ENCODE measurements around the gene EXOC6.

Gene EXOC6

GRCh38 chr10:92826504-92826903, 21.8 kb upstream of the EXOC6 start:
- Histone ChIP-seq H3K36me3 (ENCODE audit: insufficient read depth, low read length) (no peaks in the 10 kb centered on the region), H3K9ac (ENCODE audit: low read depth, low read length) (no peak overlapping the region), H3K4me1 (ENCODE audit: insufficient read depth, low read length) (no peaks in the 10 kb centered on the region), H3K9me3 (ENCODE audit: control insufficient read depth, insufficient read depth, low read length) (no peaks in the 10 kb centered on the region)

GRCh38 chr10:92829042-92829785, 19.1 kb upstream of the EXOC6 start:
- no peak overlapping the region for H3K9ac ChIP-seq (ENCODE audit: low read depth, low read length)
- H3K36me3 ChIP-seq (ENCODE audit: insufficient read depth, low read length), result no peaks in the 10 kb centered on the region
- H3K9me3 ChIP-seq (ENCODE audit: control insufficient read depth, insufficient read depth, low read length), result no peaks in the 10 kb centered on the region
- H3K4me1 ChIP-seq (ENCODE audit: insufficient read depth, low read length), result peaks cover 4% of the 10 kb centered on the region; the same call in 1 of the 2 replicates

GRCh38 chr10:92829786-92830377, 18.4 kb upstream of the EXOC6 start:
- Histone ChIP-seq H3K36me3 (ENCODE audit: insufficient read depth, low read length) (no peaks in the 10 kb centered on the region), H3K9me3 (ENCODE audit: control insufficient read depth, insufficient read depth, low read length) (no peaks in the 10 kb centered on the region), H3K4me1 (ENCODE audit: insufficient read depth, low read length) (peaks cover 10% of the 10 kb centered on the region; the same call in 1 of the 2 replicates), H3K9ac (ENCODE audit: low read depth, low read length) (no peak overlapping the region)

GRCh38 chr10:92830478-92831389, 17.6 kb upstream of the EXOC6 start:
- Histone ChIP-seq H3K4me1 (ENCODE audit: insufficient read depth, low read length) (peaks cover 15% of the 10 kb centered on the region; the same call in 1 of the 2 replicates), H3K9me3 (ENCODE audit: control insufficient read depth, insufficient read depth, low read length) (no peaks in the 10 kb centered on the region), H3K36me3 (ENCODE audit: insufficient read depth, low read length) (no peaks in the 10 kb centered on the region), H3K9ac (ENCODE audit: low read depth, low read length) (no peak overlapping the region)

DNA sequence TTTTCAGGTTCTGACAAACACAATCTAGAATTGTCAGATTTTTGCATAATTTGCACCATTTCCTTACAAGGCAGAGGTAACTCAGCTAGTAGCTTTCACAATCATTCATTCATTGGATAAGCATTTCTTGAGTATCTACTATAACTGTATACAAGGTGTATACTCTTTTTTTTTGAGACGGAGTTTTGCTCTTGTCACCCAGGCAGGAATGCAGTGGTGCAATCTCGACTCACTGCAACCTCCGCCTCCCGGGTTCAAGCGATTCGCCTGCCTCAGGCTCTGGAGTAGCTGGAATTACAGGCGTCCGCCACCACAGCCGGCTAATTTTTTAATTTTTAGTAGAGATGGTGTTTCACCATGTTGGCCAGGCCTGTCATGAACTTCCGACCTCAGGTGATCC, 16.2 kb upstream of the EXOC6 start:
- Histone ChIP-seq H3K36me3 (ENCODE audit: insufficient read depth, low read length) (no peaks in the 10 kb centered on the region), H3K9me3 (ENCODE audit: control insufficient read depth, insufficient read depth, low read length) (no peaks in the 10 kb centered on the region), H3K9ac (ENCODE audit: low read depth, low read length) (no peak overlapping the region), H3K4me1 (ENCODE audit: insufficient read depth, low read length) (peaks cover 17% of the 10 kb centered on the region; the same call in 1 of the 2 replicates)

DNA sequence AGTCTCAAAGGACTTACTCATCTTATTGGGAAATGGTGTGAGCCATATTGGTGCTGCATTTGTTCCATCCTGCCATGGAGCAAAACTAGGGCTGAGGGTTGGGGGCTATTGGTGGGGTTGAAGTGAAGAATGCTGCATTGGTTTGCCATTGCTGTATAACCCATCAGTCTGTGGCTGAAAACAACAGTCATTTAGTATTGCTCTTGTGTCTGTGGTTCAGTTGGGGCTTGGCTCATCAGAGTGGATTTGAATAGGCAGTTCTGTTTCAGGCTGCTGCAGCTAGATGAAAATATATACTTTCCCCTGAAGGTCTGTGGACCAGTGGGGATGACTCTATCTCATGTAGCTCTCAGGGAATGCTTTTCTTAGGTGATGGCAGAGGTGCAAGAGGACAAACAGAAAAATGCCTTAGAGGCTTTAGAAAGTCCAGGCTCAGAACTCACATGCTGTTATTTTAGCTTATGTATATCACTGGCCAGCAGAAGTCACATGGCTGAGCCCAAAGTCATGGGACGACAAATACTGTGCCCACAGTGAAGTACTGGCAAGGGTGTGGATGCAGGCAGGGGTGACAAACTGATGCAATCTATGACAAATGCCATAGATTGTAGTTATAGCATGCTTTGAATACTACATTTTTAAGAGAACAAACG, 15.2 kb upstream of the EXOC6 start:
- H3K9me3 ChIP-seq (ENCODE audit: control insufficient read depth, insufficient read depth, low read length), result no peaks in the 10 kb centered on the region
- H3K36me3 ChIP-seq (ENCODE audit: insufficient read depth, low read length), result no peaks in the 10 kb centered on the region
- H3K4me1 ChIP-seq (ENCODE audit: insufficient read depth, low read length), result peaks cover 27% of the 10 kb centered on the region
- no peak overlapping the region for H3K9ac ChIP-seq (ENCODE audit: low read depth, low read length)

DNA sequence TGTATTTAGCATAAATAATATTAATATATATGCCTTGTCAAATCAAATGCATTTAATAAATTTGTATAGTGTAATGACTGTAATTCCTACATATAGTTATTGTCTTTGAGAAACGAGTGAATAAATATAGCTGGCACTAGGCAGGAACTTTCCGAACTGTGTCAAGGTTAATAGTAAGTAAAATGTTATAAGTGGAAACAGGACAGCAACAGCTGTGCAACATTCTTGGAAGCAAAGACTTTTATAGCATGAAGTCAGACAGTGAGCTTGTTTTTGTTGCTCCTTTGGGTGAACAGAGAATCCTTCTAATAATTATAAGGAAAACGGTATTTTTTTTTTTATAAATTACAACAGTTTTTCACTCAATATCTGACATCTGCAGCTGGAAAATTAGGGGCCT, 14.0 kb upstream of the EXOC6 start:
- no peaks in the 10 kb centered on the region for H3K36me3 ChIP-seq (ENCODE audit: insufficient read depth, low read length)
- H3K4me1 ChIP-seq (ENCODE audit: insufficient read depth, low read length), result peaks cover 28% of the 10 kb centered on the region
- H3K9me3 ChIP-seq (ENCODE audit: control insufficient read depth, insufficient read depth, low read length), result no peaks in the 10 kb centered on the region
- no peak overlapping the region for H3K9ac ChIP-seq (ENCODE audit: low read depth, low read length)

GRCh38 chr10:92834986-92835385, 13.3 kb upstream of the EXOC6 start:
- Histone ChIP-seq H3K9me3 (ENCODE audit: control insufficient read depth, insufficient read depth, low read length) (no peaks in the 10 kb centered on the region), H3K9ac (ENCODE audit: low read depth, low read length) (no peak overlapping the region), H3K36me3 (ENCODE audit: insufficient read depth, low read length) (no peaks in the 10 kb centered on the region), H3K4me1 (ENCODE audit: insufficient read depth, low read length) (peaks cover 31% of the 10 kb centered on the region)

GRCh38 chr10:92837456-92837855, 10.9 kb upstream of the EXOC6 start:
- Histone ChIP-seq H3K36me3 (ENCODE audit: insufficient read depth, low read length) (no peaks in the 10 kb centered on the region), H3K4me1 (ENCODE audit: insufficient read depth, low read length) (peaks cover 31% of the 10 kb centered on the region), H3K9me3 (ENCODE audit: control insufficient read depth, insufficient read depth, low read length) (no peaks in the 10 kb centered on the region), H3K9ac (ENCODE audit: low read depth, low read length) (no peak overlapping the region)

DNA sequence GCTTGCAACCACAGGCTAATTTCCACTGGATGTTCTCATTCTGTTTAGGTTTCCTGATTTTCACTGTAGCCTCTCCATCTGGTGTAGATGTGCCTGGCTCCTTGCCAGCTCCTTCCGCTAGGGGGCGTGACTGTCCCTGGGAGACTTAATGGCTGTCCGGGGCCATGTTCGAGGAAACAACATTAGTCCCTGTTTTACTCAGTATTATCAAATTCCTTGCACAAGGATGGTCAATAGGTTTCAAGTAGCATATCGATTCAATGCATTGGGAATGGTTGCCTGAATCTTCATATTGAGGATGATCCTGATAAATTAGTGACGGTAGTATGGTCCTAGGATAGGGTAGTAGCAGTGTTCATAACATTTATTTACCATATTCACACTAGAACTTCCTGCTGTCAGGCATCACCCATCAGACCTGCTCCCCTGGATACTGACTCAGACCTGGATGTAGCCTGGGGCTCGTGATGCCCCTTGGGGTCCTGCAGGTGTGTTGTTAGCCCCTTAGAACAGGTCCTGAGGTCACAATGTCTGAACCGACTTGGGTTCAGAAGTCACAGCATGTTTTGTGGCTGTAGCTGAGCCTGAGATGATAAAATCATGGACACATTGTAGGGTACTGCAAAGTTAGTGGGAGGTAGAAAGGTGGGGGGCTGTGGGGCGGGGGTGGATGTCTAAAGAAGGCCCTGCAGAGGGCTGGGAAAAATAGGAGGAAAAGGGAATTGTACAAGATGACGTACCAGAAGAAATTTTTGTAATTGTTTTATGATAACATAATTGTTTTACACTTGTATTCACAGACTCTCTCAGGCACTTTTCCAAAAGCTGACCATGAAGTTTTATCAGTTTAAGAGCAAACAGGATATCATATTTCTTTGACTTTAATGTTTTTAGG, 8.9 kb upstream of the EXOC6 start:
- Histone ChIP-seq H3K9ac (ENCODE audit: low read depth, low read length) (no peak overlapping the region), H3K9me3 (ENCODE audit: control insufficient read depth, insufficient read depth, low read length) (no peaks in the 10 kb centered on the region), H3K36me3 (ENCODE audit: insufficient read depth, low read length) (no peaks in the 10 kb centered on the region), H3K4me1 (ENCODE audit: insufficient read depth, low read length) (peaks cover 25% of the 10 kb centered on the region)

GRCh38 chr10:92844746-92845145, 3.6 kb upstream of the EXOC6 start:
- Histone ChIP-seq H3K4me1 (ENCODE audit: insufficient read depth, low read length) (peaks cover 3% of the 10 kb centered on the region; the same call in 1 of the 2 replicates), H3K9ac (ENCODE audit: low read depth, low read length) (no peak overlapping the region), H3K36me3 (ENCODE audit: insufficient read depth, low read length) (no peaks in the 10 kb centered on the region), H3K9me3 (ENCODE audit: control insufficient read depth, insufficient read depth, low read length) (no peaks in the 10 kb centered on the region)

GRCh38 chr10:92845921-92846320, 2.4 kb upstream of the EXOC6 start:
- Histone ChIP-seq H3K4me1 (ENCODE audit: insufficient read depth, low read length) (peaks cover 3% of the 10 kb centered on the region; the same call in 1 of the 2 replicates), H3K36me3 (ENCODE audit: insufficient read depth, low read length) (no peaks in the 10 kb centered on the region), H3K9me3 (ENCODE audit: control insufficient read depth, insufficient read depth, low read length) (no peaks in the 10 kb centered on the region), H3K9ac (ENCODE audit: low read depth, low read length) (no peak overlapping the region)

DNA sequence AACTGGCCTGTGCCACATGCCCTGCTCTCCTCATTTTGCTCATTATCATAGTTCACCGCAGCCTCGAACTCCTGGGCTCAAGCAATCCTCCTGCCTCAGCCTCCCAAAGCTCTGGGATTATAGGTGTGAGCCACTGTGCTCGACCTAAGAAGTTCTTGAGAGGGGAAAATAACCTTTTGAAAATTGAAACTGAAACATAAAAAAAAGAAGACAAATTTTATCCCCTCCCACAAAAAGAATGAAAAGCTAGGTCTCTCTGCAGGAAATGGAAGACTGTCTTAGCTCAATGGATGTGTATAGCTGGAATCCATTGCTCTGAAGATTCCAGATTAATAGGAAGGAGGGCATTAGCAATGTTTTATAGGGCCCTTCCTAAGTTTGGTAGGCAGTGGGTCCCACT, 2.0 kb upstream of the EXOC6 start:
- Histone ChIP-seq H3K9ac (ENCODE audit: low read depth, low read length) (no peak overlapping the region), H3K4me1 (ENCODE audit: insufficient read depth, low read length) (peaks cover 3% of the 10 kb centered on the region; the same call in 1 of the 2 replicates), H3K36me3 (ENCODE audit: insufficient read depth, low read length) (no peaks in the 10 kb centered on the region), H3K9me3 (ENCODE audit: control insufficient read depth, insufficient read depth, low read length) (no peaks in the 10 kb centered on the region)
